ENCODE measurements around the gene IL6R.
A peak's percentile ranks its signal among the peaks of the same experiment; 100 is the strongest.

Gene IL6R

DNA sequence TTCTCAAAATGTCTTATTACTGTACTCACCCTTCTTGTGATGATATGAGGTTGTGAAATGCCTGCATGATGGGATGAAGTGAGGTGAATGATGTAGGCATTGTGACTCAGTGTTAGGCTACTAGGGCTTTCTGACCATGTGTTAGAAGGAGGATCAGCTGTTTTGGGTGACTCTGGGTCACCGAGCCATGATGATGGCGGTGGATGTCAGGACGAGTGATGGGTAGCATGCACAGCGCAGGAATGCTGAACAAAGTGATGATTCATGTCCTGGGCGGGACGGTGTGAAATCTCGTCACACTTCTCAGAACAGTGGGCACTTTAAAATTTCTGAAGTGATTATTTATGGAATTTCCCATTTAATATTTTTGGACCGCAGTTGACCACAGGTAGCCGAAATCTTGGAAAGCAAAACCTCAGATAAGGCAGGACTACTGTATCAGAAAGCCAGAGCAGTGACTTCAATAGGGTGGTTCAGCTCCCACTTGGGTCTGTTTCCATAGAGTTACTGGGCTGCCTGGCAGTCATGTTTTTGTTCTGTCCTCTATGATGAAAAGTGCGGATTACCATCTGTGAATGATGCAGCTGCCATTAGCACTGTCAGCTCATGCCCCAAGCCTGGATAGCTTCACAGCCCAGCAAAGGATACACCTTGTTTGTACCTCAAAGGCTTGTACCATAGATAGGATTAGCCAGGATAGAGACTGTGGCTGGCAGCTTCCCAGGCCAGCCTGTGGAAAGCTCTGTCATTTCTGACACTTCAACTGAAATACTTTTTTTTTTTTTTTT lies 26.6 kb downstream of the IL6R start:
- TF ChIP-seq OSR1 (CRISPR knock-in tag; IDR thresholded peaks at IDR 0.05) = no peak
- TF ChIP-seq ZNF8 (CRISPR knock-in tag; IDR thresholded peaks at IDR 0.05) = no peak
- no peak for TF ChIP-seq PPARA (CRISPR knock-in tag; IDR thresholded peaks at IDR 0.05; ENCODE audit: borderline replicate concordance)
- no peak for TF ChIP-seq ZFP3 (CRISPR knock-in tag; IDR thresholded peaks at IDR 0.05)
- no peak; the same call in 1 of the 2 replicates for TF ChIP-seq TOX (CRISPR knock-in tag; IDR thresholded peaks at IDR 0.05; ENCODE audit: borderline replicate concordance)
- no peak for TF ChIP-seq ESRRG (CRISPR knock-in tag; IDR thresholded peaks at IDR 0.05)
- TF ChIP-seq, protein P1, sequence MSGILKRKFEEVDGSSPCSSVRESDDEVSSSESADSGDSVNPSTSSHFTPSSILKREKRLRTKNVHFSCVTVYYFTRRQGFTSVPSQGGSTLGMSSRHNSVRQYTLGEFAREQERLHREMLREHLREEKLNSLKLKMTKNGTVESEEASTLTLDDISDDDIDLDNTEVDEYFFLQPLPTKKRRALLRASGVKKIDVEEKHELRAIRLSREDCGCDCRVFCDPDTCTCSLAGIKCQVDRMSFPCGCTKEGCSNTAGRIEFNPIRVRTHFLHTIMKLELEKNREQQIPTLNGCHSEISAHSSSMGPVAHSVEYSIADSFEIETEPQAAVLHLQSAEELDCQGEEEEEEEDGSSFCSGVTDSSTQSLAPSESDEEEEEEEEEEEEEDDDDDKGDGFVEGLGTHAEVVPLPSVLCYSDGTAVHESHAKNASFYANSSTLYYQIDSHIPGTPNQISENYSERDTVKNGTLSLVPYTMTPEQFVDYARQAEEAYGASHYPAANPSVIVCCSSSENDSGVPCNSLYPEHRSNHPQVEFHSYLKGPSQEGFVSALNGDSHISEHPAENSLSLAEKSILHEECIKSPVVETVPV (CRISPR knock-in tag; IDR thresholded peaks at IDR 0.05) = no peak
- TF ChIP-seq, protein P2, sequence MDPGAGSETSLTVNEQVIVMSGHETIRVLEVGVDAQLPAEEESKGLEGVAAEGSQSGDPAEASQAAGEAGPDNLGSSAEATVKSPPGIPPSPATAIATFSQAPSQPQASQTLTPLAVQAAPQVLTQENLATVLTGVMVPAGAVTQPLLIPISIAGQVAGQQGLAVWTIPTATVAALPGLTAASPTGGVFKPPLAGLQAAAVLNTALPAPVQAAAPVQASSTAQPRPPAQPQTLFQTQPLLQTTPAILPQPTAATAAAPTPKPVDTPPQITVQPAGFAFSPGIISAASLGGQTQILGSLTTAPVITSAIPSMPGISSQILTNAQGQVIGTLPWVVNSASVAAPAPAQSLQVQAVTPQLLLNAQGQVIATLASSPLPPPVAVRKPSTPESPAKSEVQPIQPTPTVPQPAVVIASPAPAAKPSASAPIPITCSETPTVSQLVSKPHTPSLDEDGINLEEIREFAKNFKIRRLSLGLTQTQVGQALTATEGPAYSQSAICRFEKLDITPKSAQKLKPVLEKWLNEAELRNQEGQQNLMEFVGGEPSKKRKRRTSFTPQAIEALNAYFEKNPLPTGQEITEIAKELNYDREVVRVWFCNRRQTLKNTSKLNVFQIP (CRISPR knock-in tag; IDR thresholded peaks at IDR 0.05; ENCODE audit: borderline replicate concordance, low read depth) = no peak
- no peak for TF ChIP-seq RARB (CRISPR knock-in tag; IDR thresholded peaks at IDR 0.05)
- peak; percentile 55 for ATAC-seq

DNA sequence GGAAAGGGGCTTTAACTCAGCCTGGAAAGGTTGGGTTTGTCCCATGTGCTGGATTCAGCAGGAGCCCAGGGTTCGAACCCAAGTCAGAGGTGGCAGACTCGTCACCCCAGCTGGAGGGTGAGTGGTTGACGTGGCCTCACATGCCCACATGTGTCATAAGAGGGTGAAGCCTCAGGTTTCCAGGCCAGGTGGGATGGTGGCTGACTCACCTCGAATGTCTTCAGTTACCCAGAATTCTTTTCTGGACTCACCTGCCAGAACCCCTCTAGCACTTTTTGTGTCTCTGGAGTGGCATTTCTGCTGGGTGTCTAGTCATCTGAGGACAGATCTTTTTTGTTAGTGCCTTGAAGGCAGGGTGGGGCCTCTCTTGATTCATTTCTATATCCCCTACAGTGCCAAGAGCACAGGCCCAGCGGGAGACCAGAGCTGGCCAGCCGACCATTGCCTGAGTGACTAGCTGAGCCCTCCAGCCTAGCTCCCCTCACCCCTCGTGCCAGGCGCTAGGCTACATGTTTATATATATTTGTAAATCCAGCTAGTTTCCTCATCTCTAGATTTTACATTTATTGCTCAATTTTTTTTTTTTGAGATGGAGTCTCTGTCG lies 28.1 kb downstream of the IL6R start:
- TF ChIP-seq, protein P3, sequence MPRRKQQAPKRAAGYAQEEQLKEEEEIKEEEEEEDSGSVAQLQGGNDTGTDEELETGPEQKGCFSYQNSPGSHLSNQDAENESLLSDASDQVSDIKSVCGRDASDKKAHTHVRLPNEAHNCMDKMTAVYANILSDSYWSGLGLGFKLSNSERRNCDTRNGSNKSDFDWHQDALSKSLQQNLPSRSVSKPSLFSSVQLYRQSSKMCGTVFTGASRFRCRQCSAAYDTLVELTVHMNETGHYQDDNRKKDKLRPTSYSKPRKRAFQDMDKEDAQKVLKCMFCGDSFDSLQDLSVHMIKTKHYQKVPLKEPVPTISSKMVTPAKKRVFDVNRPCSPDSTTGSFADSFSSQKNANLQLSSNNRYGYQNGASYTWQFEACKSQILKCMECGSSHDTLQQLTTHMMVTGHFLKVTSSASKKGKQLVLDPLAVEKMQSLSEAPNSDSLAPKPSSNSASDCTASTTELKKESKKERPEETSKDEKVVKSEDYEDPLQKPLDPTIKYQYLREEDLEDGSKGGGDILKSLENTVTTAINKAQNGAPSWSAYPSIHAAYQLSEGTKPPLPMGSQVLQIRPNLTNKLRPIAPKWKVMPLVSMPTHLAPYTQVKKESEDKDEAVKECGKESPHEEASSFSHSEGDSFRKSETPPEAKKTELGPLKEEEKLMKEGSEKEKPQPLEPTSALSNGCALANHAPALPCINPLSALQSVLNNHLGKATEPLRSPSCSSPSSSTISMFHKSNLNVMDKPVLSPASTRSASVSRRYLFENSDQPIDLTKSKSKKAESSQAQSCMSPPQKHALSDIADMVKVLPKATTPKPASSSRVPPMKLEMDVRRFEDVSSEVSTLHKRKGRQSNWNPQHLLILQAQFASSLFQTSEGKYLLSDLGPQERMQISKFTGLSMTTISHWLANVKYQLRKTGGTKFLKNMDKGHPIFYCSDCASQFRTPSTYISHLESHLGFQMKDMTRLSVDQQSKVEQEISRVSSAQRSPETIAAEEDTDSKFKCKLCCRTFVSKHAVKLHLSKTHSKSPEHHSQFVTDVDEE (CRISPR knock-in tag; IDR thresholded peaks at IDR 0.05) = no peak
- TF ChIP-seq RARB (CRISPR knock-in tag; IDR thresholded peaks at IDR 0.05) (no peak), CSDC2 (CRISPR knock-in tag; IDR thresholded peaks at IDR 0.05) (no peak), ESRRG (CRISPR knock-in tag; IDR thresholded peaks at IDR 0.05) (no peak), ZFP3 (CRISPR knock-in tag; IDR thresholded peaks at IDR 0.05) (no peak), ZNF565 (CRISPR knock-in tag; conservative IDR thresholded peaks at IDR 0.05; ENCODE audit: low read depth) (no peak), PPARA (CRISPR knock-in tag; IDR thresholded peaks at IDR 0.05; ENCODE audit: borderline replicate concordance) (no peak), ARNTL (CRISPR knock-in tag; IDR thresholded peaks at IDR 0.05; ENCODE audit: borderline replicate concordance, low read depth) (no peak), ZNF8 (CRISPR knock-in tag; IDR thresholded peaks at IDR 0.05) (no peak), OSR1 (CRISPR knock-in tag; IDR thresholded peaks at IDR 0.05) (no peak), TCF4 (CRISPR knock-in tag; IDR thresholded peaks at IDR 0.05; ENCODE audit: borderline replicate concordance) (no peak)
- TF ChIP-seq, protein P4, sequence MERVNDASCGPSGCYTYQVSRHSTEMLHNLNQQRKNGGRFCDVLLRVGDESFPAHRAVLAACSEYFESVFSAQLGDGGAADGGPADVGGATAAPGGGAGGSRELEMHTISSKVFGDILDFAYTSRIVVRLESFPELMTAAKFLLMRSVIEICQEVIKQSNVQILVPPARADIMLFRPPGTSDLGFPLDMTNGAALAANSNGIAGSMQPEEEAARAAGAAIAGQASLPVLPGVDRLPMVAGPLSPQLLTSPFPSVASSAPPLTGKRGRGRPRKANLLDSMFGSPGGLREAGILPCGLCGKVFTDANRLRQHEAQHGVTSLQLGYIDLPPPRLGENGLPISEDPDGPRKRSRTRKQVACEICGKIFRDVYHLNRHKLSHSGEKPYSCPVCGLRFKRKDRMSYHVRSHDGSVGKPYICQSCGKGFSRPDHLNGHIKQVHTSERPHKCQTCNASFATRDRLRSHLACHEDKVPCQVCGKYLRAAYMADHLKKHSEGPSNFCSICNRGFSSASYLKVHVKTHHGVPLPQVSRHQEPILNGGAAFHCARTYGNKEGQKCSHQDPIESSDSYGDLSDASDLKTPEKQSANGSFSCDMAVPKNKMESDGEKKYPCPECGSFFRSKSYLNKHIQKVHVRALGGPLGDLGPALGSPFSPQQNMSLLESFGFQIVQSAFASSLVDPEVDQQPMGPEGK (CRISPR knock-in tag; IDR thresholded peaks at IDR 0.05; ENCODE audit: borderline replicate concordance) = no peak
- TF ChIP-seq, protein P2 (CRISPR knock-in tag; IDR thresholded peaks at IDR 0.05; ENCODE audit: borderline replicate concordance, low read depth) = no peak
- ATAC-seq = no peak

DNA sequence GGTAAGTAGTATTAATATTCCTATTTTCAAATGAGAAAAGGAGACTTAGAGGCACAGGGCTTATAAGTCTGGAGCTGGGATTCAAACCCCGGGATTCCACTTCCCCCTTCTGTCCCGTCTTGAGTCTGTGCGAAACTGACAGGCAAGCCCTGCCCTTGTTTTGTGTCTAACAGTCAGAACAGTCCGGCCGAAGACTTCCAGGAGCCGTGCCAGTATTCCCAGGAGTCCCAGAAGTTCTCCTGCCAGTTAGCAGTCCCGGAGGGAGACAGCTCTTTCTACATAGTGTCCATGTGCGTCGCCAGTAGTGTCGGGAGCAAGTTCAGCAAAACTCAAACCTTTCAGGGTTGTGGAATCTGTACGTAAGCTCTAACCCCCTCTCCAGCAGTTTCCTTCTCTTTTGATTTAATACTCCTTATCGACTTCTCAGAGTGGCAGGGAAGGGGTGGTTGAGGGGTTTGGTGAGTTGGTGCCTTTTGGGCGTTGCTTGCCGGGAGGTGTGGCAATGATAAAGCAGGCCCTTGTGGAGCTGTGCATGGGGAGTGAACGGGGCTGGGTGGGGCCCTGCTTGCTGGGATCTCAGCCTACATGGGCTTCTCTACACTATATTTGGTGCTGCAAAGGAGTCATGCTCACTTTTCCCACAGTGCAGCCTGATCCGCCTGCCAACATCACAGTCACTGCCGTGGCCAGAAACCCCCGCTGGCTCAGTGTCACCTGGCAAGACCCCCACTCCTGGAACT lies 29.4 kb downstream of the IL6R start:
- no peak for TF ChIP-seq ESRRG (CRISPR knock-in tag; IDR thresholded peaks at IDR 0.05)
- TF ChIP-seq, protein P5, sequence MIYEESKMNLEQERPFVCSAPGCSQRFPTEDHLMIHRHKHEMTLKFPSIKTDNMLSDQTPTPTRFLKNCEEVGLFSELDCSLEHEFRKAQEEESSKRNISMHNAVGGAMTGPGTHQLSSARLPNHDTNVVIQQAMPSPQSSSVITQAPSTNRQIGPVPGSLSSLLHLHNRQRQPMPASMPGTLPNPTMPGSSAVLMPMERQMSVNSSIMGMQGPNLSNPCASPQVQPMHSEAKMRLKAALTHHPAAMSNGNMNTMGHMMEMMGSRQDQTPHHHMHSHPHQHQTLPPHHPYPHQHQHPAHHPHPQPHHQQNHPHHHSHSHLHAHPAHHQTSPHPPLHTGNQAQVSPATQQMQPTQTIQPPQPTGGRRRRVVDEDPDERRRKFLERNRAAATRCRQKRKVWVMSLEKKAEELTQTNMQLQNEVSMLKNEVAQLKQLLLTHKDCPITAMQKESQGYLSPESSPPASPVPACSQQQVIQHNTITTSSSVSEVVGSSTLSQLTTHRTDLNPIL (CRISPR knock-in tag; IDR thresholded peaks at IDR 0.05; ENCODE audit: low read depth) = no peak
- no peak for TF ChIP-seq PPARA (CRISPR knock-in tag; IDR thresholded peaks at IDR 0.05; ENCODE audit: borderline replicate concordance)
- no peak for TF ChIP-seq ZNF565 (CRISPR knock-in tag; conservative IDR thresholded peaks at IDR 0.05; ENCODE audit: low read depth)
- TF ChIP-seq TOX (CRISPR knock-in tag; IDR thresholded peaks at IDR 0.05; ENCODE audit: borderline replicate concordance) = no peak
- TF ChIP-seq ZNF70 (CRISPR knock-in tag; IDR thresholded peaks at IDR 0.05) = no peak
- no peak for TF ChIP-seq GLIS3 (CRISPR knock-in tag; IDR thresholded peaks at IDR 0.05)
- no peak for ATAC-seq

Data from SK-N-SH treated with all-trans-retinoic acid at 6 μM for 48 hours (cell line).